ENCODE data around the gene OR10J1.
"Not testable (repeated sequence)": the region's sequence is repeated elsewhere in the genome, so short reads cannot be mapped to it uniquely, and the experiment has no call there.

The OR10J1 gene, protein sequence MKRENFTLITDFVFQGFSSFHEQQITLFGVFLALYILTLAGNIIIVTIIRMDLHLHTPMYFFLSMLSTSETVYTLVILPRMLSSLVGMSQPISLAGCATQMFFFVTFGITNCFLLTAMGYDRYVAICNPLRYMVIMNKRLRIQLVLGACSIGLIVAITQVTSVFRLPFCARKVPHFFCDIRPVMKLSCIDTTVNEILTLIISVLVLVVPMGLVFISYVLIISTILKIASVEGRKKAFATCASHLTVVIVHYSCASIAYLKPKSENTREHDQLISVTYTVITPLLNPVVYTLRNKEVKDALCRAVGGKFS

DNA sequence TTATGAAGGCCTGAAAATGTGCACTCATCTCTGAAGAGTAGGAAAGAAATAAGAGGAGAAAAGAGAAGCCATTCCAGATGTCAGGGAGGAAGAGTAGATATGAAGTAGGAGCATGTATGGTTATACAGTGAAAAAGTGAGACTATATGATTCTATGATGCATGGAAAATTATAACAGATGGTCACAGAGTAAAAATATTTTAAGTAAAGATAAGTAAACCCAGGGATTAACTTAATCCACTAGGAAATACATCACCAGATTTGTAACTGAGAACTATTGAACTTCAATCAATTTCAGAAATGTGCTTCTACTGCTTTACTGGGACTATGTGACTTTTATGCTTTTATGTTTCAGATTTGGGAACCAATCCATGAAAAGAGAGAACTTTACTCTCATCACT is at the start of gene OR10J1:
OR10J1 (plus strand) TSS at position 301 of the 400 bp plus-strand sequence; CDS start at position 371, 70 bp downstream.
- no peak for DNase-seq (ENCODE audit: low spot score)

DNA sequence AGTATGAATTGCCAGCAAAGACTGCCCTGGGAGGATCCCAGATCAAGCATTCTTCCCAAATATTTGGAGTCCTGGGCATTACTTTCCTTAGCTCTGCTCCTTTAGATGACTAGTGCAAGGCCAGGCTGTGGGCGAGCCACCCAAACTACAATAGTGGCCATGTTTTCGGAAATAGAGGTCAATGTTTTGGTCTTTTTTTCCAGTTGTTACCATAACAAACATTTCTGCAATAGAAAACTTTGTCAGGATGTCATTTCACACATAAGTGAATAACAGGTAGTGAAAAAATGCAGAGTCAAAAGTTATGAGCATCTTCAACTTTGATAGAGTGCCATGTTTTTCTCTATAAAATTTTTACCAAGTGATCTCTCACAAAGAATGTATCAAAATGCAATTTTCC is 32.7 kb upstream of the OR10J1 start:
- no peak for DNase-seq (ENCODE audit: low spot score)

DNA sequence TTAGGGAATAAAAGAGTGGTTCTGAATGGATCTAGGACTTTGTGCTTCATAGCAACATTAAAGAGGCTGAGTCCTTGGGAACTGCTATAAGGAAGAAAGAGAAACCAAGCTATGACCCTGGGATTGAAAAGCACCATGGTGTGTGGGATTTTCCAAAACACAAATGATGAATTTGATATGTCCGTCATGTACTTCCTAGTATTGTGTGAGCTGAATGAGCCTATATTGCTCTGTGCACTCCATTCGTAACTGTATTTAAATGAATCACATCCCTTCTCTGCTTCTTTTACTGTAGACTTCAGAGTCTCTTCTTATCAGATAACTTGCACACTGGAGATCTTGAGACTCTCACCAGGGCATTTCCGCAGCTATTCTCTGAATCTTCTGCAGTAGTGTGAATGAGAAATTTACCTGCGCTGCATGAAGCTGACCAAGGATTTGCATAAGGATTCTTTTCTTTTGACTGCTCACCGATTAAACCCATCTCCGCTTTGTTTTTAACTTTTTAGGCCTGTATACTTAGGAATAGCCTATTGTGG is 30.6 kb upstream of the OR10J1 start:
- no peak for DNase-seq (ENCODE audit: low spot score)

DNA sequence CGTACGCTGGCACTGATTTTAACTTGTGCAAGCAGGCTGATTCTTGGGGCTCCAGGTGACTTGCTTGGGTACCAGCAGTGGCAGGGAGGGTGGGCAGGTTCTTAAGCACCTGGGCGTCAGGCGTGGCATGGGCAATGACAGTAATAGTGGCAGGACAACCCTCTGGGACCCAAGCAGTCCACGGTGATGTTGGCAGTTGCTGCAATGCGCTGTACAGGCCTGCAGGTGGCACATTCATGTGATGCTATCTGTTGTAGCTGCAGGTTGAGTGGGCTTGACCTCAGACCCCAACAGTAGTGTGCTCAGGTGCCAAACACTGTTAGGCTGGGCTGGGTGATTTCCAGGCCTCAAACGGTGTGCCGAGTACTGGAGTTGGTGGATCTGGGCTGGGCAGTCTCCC is 17.7 kb upstream of the OR10J1 start:
- no peak for DNase-seq (ENCODE audit: low spot score)

DNA sequence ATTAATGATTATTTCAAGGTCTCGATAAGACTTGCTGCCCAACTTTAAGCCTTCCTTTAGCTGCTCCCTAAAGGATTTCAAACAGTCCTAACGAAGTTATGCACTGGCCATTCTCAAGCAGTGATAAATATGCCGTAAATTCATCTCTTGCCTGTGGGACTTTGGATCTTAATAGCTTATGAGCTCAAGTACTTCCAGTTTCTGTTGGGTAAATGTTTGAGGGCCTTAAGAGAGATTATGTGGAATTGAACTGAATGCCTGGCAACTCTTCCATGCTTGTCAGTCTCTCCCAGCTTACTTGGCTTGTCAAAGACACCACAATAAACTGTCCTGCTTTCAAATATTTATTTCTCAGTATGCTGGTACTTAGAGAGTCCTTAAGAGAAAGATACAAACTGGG is 11.0 kb upstream of the OR10J1 start:
- DNase-seq (ENCODE audit: low spot score): no peak

DNA sequence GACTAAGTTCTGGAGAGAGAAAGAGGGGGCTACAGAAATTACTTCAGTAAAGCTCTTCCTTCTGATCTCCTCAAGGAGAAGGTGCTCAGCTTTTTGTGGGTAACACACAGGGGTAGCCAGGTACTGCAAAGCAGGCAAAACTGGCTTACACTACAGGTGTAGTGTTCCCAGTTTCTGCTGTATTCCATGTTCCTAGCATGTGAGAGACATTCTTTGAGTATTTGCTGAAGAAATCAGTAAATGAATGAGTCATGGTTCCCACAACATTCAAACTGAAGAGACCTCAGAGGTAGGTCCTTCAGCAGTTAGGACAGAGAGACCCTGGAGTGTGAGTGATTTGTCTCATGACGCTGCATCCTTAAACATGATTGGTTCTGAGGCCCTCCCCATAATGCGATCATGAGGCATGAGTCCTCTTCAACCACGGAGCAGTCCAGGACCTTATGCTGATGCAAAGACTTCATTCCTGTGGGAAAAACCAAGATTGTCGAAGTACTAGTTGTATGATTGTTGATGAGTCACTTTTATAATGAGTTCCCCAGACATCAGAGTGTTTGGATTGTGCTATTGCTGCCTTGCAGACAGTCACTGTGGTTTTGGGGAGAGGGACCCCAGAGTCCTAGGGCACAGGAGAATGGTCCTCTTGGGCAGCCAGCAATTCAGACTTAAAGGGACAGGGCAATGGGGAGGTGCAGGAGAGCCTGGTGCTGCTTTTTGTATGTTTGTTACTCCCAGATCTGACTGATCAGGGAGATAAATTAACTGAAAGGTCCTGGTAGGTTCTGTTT is 10.3 kb upstream of the OR10J1 start:
- DNase-seq (ENCODE audit: low spot score): no peak

DNA sequence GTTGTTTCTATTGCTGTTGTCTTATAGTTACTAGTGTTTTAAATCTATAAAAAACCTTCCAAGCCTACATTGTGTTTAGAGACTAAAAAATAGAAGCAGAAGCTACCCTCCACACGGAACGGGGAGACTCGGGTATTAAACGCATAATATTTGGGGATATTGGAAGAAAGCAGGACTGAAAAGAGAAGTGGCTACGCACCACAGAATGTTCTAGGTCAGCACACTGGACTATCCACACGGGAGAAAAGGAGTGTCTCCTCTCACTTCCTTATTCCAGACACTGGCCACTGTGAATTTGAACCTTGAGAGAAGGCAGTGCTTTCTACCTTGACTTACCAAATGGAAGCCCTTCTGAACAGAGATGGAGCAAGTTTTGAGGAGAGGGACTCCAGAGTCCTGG is 8.5 kb upstream of the OR10J1 start:
- no peak for DNase-seq (ENCODE audit: low spot score)

DNA sequence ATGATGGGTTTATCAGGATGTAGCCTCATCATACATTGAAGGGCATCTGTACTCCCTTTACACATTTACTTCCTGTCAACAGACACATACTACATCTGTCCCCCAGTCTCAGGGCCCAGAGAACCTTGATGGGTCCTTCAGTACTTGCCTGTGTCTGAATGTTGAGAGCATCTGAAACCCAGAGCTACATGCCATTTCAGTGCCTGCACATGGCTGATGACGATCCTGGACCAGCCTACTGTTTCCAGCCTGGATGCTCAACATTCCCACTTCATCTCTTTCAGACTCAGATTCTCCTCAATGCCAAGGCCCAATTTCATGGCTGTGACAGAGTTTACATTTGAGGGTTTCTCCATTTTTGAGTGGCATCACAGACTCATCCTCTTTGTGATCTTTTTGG is 7.6 kb upstream of the OR10J1 start, which contains the start of gene OR10J4:
OR10J4 (plus strand) TSS at position 301 of the 400 bp plus-strand sequence.
- DNase-seq (ENCODE audit: low spot score): no peak

DNA sequence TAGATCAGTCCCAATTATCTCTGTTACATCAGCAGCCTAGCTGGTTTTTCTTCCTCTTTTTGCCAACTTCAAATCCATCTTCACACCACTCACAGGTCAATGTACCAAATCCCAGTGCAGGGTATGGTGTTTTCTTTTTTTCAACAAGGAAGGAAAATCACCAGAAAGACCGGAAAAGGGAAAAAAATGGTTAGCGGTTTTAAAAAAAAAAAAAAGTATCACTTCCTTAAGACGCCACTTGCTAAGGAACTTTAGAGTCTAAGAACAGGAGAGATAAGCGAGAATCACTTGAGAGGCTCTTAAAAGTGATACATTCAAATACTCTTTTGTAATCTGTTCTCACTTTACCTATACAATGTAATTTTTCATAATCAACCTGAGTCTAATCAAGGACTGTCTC is 3.1 kb upstream of the OR10J1 start:
- no peak for DNase-seq (ENCODE audit: low spot score)

DNA sequence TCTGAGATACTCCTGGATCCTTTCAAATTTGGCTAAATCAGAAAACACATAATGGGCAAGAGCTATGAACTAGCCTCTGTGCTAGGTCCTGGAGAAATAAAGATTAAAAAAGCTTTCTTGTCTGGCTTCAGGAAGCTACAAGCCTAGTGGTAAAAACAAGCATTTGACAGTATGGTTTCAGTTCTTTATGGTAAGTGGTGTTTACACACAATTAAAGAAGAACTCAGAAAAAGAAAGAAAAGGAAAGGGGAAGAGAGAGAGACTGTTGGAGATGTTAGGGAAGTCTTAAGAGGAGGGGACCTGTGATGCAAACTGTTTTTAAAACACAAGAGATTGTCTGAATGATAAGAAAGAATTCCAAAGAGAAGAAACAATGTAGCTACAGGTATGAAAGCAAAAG is 1.8 kb downstream of the OR10J1 start:
- no peak for DNase-seq (ENCODE audit: low spot score)

DNA sequence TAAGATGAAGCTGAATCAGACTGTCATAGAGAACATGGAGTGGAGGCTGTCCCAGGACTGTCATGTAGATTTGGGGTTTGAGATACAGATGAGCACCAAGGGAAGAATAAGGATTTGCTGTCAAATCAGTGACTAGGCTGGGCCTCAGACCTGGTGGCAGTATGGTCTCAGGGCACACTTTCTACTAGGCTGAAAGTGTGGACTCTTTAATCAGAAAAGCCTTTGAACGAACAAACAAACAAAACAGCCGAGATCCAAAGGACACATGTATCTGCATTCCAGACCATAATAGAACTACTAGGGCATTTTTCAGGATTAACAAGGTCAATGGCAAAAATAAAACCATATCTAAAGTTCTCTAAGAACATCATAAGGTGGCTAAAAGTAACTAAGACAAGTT is 2.9 kb downstream of the OR10J1 start:
- no peak for DNase-seq (ENCODE audit: low spot score)

DNA sequence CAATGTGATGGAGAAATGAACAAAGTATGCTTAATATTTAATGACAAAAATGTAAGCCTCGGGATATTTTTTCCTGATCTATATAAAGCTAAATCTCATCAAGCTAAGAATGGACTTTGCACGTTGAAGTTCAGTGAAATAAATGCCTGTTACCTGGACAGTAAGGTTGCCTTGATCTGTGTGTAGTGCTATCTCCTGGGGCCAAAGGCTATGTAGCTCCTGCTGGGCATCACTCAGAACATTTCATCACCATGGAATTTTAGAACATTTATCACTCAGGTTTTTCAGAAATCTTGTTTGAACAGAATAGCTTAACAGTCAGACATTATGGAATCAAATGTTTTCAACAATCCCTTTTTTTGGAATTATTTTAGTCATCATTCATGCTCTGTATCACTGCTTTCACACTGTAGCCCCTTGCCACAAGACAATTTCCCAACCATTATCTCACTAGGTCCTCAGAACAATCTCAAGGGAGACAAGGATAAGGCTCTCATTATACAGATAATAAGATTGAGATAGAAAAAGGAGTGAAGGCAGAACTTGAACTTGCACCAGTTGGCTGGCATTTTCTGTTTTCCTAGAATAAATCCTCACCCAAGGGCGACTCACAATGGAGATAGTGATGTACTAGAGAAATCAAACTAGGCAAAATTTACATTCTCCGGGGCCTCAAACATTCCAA is 3.7 kb downstream of the OR10J1 start:
- DNase-seq (ENCODE audit: low spot score): no peak

DNA sequence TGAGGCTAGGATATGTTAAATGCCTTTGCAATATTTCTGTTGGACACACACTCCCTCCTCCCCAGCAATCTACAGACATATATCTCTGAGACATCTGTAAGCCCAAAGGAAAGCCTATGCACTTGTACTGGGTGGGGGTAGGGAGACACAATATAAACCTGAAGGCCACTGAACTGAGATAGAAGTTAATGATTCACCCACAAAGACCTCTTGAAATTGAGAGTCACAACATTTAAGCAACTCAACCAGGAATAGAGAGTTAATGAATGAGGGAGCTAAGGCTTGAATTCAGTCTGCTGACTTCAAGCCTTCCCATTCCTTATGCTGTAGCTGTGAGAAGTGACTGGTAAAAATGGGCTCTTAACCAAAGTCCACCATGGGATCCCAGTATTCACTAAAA is 5.0 kb downstream of the OR10J1 start:
- no peak for DNase-seq (ENCODE audit: low spot score)

DNA sequence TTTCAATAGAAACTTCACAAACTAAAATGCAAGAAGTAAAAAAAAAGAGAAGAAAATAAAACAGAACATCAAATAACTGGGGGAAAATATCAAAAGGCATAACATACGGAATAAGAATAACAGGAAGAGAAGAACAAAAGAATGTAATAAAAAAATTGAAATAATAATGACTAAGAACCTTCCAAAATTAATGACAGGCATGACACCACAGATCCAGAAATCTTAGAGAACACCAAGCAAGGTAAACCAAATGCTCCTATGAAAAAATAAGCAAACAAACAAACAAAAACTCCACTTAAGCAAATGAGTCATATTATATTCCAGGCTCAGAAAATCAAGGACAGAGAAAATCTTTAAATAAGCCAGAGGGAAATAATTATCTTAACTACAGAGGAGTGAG is 8.7 kb downstream of the OR10J1 start:
- no peak for DNase-seq (ENCODE audit: low spot score)

DNA sequence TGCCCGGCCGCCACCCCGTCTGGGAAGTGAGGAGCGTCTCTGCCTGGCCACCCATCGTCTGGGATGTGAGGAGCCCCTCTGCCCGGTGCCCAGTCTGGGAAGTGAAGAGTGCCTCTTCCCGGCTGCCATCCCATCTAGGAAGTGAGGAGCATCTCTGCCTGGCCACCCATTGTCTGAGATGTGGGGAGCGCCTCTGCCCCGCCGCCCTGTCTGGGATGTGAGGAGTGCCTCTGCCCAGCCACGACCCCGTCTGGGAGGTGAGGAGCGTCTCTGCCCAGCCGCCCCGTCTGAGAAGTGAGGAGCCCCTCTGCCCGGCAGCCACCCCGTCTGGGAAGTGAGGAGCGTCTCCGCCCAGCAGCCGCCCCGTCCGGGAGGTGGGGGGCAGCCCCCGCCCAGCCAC is 10.1 kb downstream of the OR10J1 start:
- DNase-seq (ENCODE audit: low spot score): not testable (repeated sequence)

DNA sequence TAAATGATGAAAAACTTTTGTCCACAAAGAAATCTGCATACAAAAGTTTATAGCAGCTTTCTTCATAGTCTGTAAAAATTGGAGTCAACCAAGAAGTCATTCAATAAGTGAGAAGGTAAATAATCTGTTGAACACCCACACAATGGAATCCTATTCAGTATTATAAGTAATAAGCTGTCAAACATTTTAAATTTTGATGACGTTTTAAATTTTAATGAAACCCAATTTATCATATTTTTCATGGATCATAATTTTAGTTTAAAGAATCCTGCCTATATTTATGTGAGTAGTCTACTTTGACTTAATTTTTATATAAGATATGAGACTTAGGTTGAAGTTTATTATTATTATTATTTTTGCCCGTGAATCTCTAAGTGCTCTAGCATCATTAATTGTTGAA is 20.0 kb downstream of the OR10J1 start:
- DNase-seq (ENCODE audit: low spot score): no peak

DNA sequence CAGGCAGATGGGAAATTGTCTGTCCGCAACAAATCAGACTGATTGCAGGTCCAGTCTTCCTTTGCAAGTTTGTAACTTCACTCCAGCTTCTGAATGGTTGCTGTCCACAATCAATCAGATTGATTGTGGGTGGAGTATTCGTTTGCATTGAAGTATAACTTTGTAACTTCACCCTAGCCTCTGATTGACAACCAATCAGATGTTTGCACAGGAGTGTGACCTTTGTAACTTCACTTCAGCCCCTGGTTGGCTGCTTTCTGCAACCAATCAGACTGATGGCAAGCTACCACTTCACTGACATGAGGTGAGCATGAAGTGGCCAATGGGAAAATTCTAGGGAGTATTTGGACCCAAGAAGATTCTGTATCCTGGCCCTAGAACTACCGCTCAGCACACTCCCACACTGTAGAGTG is 25.7 kb downstream of the OR10J1 start:
- DNase-seq (ENCODE audit: low spot score): no peak

DNA sequence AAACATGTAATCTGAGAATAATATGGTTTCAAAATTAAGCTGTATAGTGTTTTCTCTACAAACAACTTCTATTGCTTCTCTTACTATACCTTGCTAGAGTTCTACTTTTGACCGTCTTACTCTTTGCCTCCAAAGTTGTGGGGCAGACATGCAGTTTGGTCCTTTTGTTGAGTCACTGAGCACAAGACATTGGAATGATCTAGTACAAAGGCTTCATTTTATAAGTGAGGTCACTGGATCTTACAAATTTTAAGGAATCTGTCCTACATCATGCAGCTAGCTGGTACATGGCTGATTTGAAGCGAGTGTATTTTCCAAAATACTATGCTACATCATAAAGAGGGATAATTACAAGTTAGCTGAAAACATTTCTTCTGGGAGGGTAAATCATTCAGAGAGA is 28.8 kb downstream of the OR10J1 start:
- DNase-seq (ENCODE audit: low spot score): no peak

DNA sequence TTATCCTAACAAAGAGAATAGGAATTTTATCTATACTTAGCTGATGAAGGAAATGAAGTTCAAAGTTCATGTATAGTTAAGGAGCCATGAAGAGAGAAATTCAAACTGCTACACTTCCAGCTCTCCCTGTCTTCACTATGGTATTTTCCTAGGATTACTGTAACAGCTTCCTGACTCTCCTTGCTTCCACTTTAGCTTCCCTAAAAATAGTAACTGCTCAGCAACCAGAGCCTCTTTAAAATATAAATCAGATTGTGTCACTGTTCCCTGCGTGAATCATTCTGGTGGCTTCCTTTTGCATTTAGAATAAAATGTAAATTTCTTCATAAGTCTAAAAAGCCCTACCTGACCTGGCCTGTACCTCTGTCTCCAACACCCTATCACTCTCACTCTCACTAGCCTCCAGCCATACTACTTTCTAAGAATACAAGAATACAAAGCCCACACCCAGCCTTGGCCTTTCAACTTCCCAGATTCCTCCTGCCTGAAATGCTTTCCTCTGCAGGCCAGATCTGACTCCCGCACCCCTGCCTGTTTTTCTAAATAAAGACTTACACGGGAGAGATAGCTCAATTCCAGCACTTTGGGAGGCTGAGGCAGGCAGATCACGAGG is 30.5 kb downstream of the OR10J1 start:
- DNase-seq (ENCODE audit: low spot score): no peak

DNA sequence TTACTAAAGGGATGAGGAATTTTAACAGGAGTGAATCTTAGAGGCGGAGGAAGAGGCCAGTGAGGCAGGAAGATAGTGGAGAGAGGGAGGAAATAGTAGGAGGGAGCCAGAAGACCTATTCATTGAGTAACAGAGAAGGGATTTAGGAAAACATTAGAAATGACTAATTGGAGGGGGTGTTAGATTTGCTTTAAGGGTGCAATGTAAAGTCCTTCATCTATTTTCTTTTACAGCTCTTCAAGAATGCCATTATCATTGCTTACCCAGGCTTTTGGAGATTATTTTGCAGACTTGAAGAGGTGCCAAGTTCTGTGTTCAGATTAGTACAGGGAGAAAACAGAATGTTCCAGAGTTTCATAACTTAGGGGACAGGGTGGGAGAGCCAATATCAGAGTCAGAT is 33.8 kb downstream of the OR10J1 start:
- DNase-seq (ENCODE audit: low spot score): no peak

DNA sequence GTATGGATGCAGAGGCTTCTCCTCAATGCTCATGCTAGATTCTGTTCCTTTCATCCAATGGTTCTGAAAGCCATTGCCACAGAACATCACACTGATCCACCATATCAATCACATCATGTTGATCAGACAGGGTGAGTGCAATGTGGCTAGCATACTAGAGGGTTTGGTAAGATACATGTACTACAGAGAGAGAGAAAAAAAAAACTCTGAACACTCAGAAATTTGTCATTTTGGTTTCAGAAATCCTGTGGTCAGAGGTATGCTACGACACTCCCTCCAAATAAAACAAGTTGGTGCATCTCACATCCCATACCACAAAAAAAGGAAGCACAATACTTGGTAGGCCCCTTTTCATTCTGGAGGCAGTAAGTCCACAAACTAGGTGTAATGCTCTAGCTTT is 35.4 kb downstream of the OR10J1 start:
- no peak for DNase-seq (ENCODE audit: low spot score)

DNA sequence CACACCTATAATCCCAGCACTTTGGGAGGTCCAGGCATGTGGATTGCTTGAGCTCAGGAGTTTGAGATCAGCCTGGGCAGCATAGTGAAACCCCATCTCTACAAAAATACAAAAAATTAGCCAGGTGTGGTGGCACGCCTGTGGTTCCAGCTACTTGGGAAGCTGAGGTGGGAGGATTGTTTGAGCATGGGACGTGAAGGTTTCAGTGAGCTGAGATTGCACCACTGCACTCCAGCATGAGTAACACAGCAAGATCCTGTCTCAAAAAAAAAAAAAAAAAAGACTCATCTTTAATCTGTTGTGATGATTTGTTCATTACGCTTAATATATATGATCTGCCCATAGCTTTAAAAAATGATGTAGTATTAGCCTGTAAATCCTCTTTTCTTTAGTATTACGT is 44.0 kb downstream of the OR10J1 start:
- no peak for DNase-seq (ENCODE audit: low spot score)
